SK-N-SH (cell line): ENCODE results near the gene BACE2. TPM values are rescaled to one million over a fixed set of nuclear protein-coding genes. Genes with fewer than 3 reads are reported as not detected.

Source experiments
- CTCF ChIA-PET: fragments of 300-600, 350-600 bp; formaldehyde crosslinking; extraction: SDS; loops from one replicate; lab custom pipeline; 2021; lab: Yijun Ruan, JAX
- POLR2A ChIA-PET: fragments of 350-600 bp; sonication (Branson Sonifier 250); formaldehyde crosslinking; extraction: SDS; loops from one replicate; lab custom pipeline; 2020; ENCODE audit warnings: antibody characterized with exemption, inconsistent platforms; lab: Yijun Ruan, JAX
- DNase-seq: peaks from one replicate; pipeline ENCODE4 v3.0.0; 2012
- H2AFZ ChIP-seq: fragments of 200-600 bp; sonication (generic); 2 replicates; pipeline ENCODE4 v1.8.1; 2016; ENCODE audit warnings: antibody characterized with exemption, mild to moderate bottlenecking, low read depth
- H3F3A ChIP-seq: fragments of 200-600 bp; sonication (generic); replicated peaks from 2 replicates; pipeline ENCODE3; 2016; ENCODE audit warnings: antibody characterized with exemption, mild to moderate bottlenecking; ENCODE audit not compliant: insufficient read depth
- H3K27ac ChIP-seq, 2 experiments: fragments of 200-500 bp in 1 of 2; fragments of 200-600 bp in 1 of 2; sonication (Bioruptor generic) in 1 of 2; sonication (generic), shearing (Covaris generic) in 1 of 2; 2 replicates each; pipeline versions ENCODE4 v1.5.1 to v1.6.1; 2014 to 2016; ENCODE audit warnings: low read depth in 2 of 2, inconsistent platforms in 1 of 2, low read length in 1 of 2, mild to moderate bottlenecking in 1 of 2, mixed read lengths in 1 of 2
- H3K27me3 ChIP-seq: fragments of 200-600 bp; sonication (generic), shearing (Covaris generic); 2 replicates; pipeline ENCODE4 v1.6.1; 2016; ENCODE audit warnings: mixed run types; ENCODE audit not compliant: insufficient read depth
- H3K36me3 ChIP-seq, 2 experiments: fragments of 200-500 bp in 1 of 2; fragments of 200-600 bp in 1 of 2; sonication (Bioruptor generic) in 1 of 2; sonication (generic) in 1 of 2; replicated peaks in 1 of 2; 2 replicates each; pipeline versions ENCODE3 to v1.5.1; 2014 to 2016; ENCODE audit warnings: low read length in 1 of 2, mild to moderate bottlenecking in 1 of 2; ENCODE audit not compliant: insufficient read depth in 2 of 2, control insufficient read depth in 1 of 2
- H3K4me1 ChIP-seq, 2 experiments: fragments of 200-500 bp in 1 of 2; fragments of 200-600 bp in 1 of 2; sonication (Bioruptor generic) in 1 of 2; sonication (generic), shearing (Covaris generic) in 1 of 2; 2 replicates each; pipeline versions ENCODE4 v1.5.1 to v1.6.1; 2014 to 2016; ENCODE audit warnings: low read depth in 1 of 2, low read length in 1 of 2, mixed run types in 1 of 2; ENCODE audit not compliant: insufficient read depth in 2 of 2, control insufficient read depth in 1 of 2
- H3K4me2 ChIP-seq: fragments of 200-600 bp; sonication (generic), shearing (Covaris generic); 2 replicates; pipeline ENCODE4 v1.6.1; 2017; ENCODE audit warnings: mixed run types
- H3K4me3 ChIP-seq, 2 experiments: fragments of 200-500 bp in 1 of 2; fragments of 200-600 bp in 1 of 2; sonication (Bioruptor generic) in 1 of 2; sonication (generic), shearing (Covaris generic) in 1 of 2; 2 replicates each; pipeline versions ENCODE4 v1.5.1 to v1.8.1; 2014 to 2016; ENCODE audit warnings: low read depth in 2 of 2, inconsistent platforms in 1 of 2, low read length in 1 of 2, mild to moderate bottlenecking in 1 of 2, mixed read lengths in 1 of 2, moderate library complexity in 1 of 2
- H3K79me2 ChIP-seq: fragments of 200-600 bp; sonication (generic); 2 replicates; pipeline ENCODE4 v1.8.1; 2017; ENCODE audit warnings: mild to moderate bottlenecking; ENCODE audit not compliant: insufficient read depth
- H3K9ac ChIP-seq: fragments of 200-600 bp; sonication (generic); 2 replicates; pipeline ENCODE4 v1.6.1; 2017; ENCODE audit warnings: mixed run types
- H3K9me2 ChIP-seq: fragments of 200-600 bp; sonication (generic); 2 replicates; pipeline ENCODE4 v1.6.1; 2017; ENCODE audit warnings: mixed run types
- H3K9me3 ChIP-seq: fragments of 200-600 bp; sonication (generic); 2 replicates; pipeline ENCODE4 v1.6.1; 2017; ENCODE audit warnings: mixed run types, mild to moderate bottlenecking, moderate library complexity
- H4K20me1 ChIP-seq: fragments of 200-600 bp; sonication (generic); 2 replicates; pipeline ENCODE4 v1.6.1; 2017; ENCODE audit warnings: mild to moderate bottlenecking, mixed run types; ENCODE audit not compliant: insufficient read depth
- CTCF ChIP-seq: fragments of 200-600 bp; sonication (generic); IDR thresholded peaks from 2 replicates; pipeline ENCODE4 v1.6.1; 2017; ENCODE audit warnings: antibody characterized with exemption, mild to moderate bottlenecking, moderate library complexity
- EP300 ChIP-seq, 2 experiments: IDR thresholded peaks; 2 replicates each; pipeline versions ENCODE4 v1.4.0 to v1.6.1; 2012; ENCODE audit warnings: borderline replicate concordance in 1 of 2, low read depth in 1 of 2, low read length in 1 of 2
- EZH2phosphoT487 ChIP-seq: fragments of 200-600 bp; sonication (generic); IDR thresholded peaks from 2 replicates; pipeline ENCODE4 v1.6.1; 2017; ENCODE audit warnings: low read depth, mixed run types, mild to moderate bottlenecking, antibody characterized with exemption, moderate library complexity, borderline replicate concordance
- JUND ChIP-seq: IDR thresholded peaks from 2 replicates; pipeline ENCODE4 v1.4.0; 2012
- PBX3 ChIP-seq: IDR thresholded peaks from 2 replicates; pipeline ENCODE4; 2012
- RXRA ChIP-seq: IDR thresholded peaks from 2 replicates; pipeline ENCODE4 v1.4.0; 2012; ENCODE audit warnings: low read depth, mild to moderate bottlenecking, borderline replicate concordance
- TCF12 ChIP-seq: IDR thresholded peaks from 2 replicates; pipeline ENCODE4 v1.4.0; 2012
- WGBS: methylation state at CpG from one replicate; pipeline ENCODE4 v1.1.6; 2017; ENCODE audit warnings: low lambda C conversion rate; 5-methylcytosine and 5-hydroxymethylcytosine counted together
- polyA plus RNA-seq, 3 experiments: library from polyadenylated mRNA; depleted of rRNA; stranded (reverse); fragments of >200 nt; gene quantifications; 2 replicates each; pipeline ENCODE4 v1.2.3, GENCODE V29; 2012
- small RNA-seq, 7 experiments: library from RNA; depleted of rRNA; stranded (forward); fragments of <200 nt; gene quantifications; one replicate each; pipeline ENCODE3, GENCODE V24; 2012

Gene BACE2
- polyA plus RNA-seq, 1 of the 3 experiments (the other 2 are of a cell fraction), result 23.4 TPM

- Histone ChIP-seq H3K27ac (no peak overlapping the region), H3K4me3 (no peak overlapping the region), H3K4me2 (no peak overlapping the region)
- no peak for DNase-seq
- TF ChIP-seq JUND (no peak), TCF12 (no peak), RXRA (no peak)
- TF ChIP-seq, all 33 proteins: peak for 0
- Histone ChIP-seq H3K9ac (no peak overlapping the region), H3K27me3 (no peaks in the 10 kb centered on the region), H3K36me3 (no peaks in the 10 kb centered on the region), H3K9me3 (no peaks in the 10 kb centered on the region), H3K9me2 (no peaks in the 10 kb centered on the region), H4K20me1 (no peaks in the 10 kb centered on the region), H2AFZ (no peak overlapping the region), H3F3A (no peaks in the 10 kb centered on the region), H3K4me1 (no peaks in the 10 kb centered on the region), H3K79me2 (no peaks in the 10 kb centered on the region)
- CTCF ChIA-PET, result no interaction called here
- 64% methylated on average over 8 of the region's 8 CpGs for WGBS
- POLR2A ChIA-PET, result no interaction called here
These were observed 159.8 kb downstream of the BACE2 start for GRCh38 chr21:41327753-41328152.

GRCh38 chr21:41328660-41329607, 161.0 kb downstream of the BACE2 start:
- no peaks in the 10 kb centered on the region for H4K20me1 ChIP-seq
- DNase-seq, result no peak
- no peaks in the 10 kb centered on the region for H3K9me3 ChIP-seq
- TF ChIP-seq PBX3 (no peak), EZH2phosphoT487 (no peak), EP300 (IDR thresholded peaks at IDR 0.05; ENCODE audit: borderline replicate concordance in 1 of 2, low read depth in 1 of 2, low read length in 1 of 2) (no peak), CTCF (no peak)
- TF ChIP-seq, all 33 proteins: peak for 0
- H3K36me3 ChIP-seq, result no peaks in the 10 kb centered on the region
- no peaks in the 10 kb centered on the region for H3K79me2 ChIP-seq
- no peak overlapping the region for H3K27ac ChIP-seq
- H3K9ac ChIP-seq, result no peak overlapping the region
- ChIA-PET POLR2A (no interaction called here), CTCF (no interaction called here)
- H3K4me1 ChIP-seq, result no peaks in the 10 kb centered on the region
- H3K4me3 ChIP-seq, result no peak overlapping the region
- H3K4me2 ChIP-seq, result no peak overlapping the region
- no peaks in the 10 kb centered on the region for H3F3A ChIP-seq
- H2AFZ ChIP-seq, result no peak overlapping the region
- H3K9me2 ChIP-seq, result no peaks in the 10 kb centered on the region
- H3K27me3 ChIP-seq, result no peaks in the 10 kb centered on the region
- WGBS, result 30% methylated on average over 15 of the region's 16 CpGs

Small RNA genes lying within 50 kb of the gene (small RNA-seq; reads per million reads assigned to genes)
- 0 to 0.52 (median 0) reads per million in 7 experiments for gene MIR3197

Other genes with a start within 250 kb of the BACE2 start
- gene FAM3B, start 148.6 kb downstream of the BACE2 start, polyA plus RNA-seq (2012; rRNA removed), result not detected in 2 replicates
- 0.06 and 0.08 TPM in 2 replicates for gene MX2, start 193.9 kb downstream of the BACE2 start, polyA plus RNA-seq (2012; rRNA removed)